RWPE2 (cell line): Measurements from ENCODE around the gene IRF2.

ENCODE experiments used
- ATAC-seq: fragments of 200-7000 bp; cut with Tn5 transposase; 3 replicates; pipeline ENCODE4 v1.9.1; 2021; ENCODE audit warnings: low read depth
- DNase-seq: peaks from one replicate; pipeline ENCODE4 v3.0.0-alpha.2; 2020; ENCODE audit warnings: low spot score
- H3K27ac ChIP-seq: fragments of 450-650 bp; 2 replicates; pipeline ENCODE4 v1.5.1; 2017; ENCODE audit warnings: mild to moderate bottlenecking; ENCODE audit not compliant: poor library complexity, severe bottlenecking
- H3K27me3 ChIP-seq: fragments of 250-450 bp; sonication (Bioruptor Pico); 2 replicates; pipeline ENCODE4 v1.5.1; 2021; ENCODE audit warnings: mild to moderate bottlenecking, moderate library complexity; ENCODE audit not compliant: insufficient read depth, poor library complexity, severe bottlenecking
- H3K36me3 ChIP-seq: fragments of 250-450 bp; sonication (Bioruptor Pico); 2 replicates; pipeline ENCODE4 v1.5.1; 2020; ENCODE audit warnings: low read depth, mild to moderate bottlenecking, moderate library complexity
- H3K4me1 ChIP-seq: fragments of 250-450 bp; sonication (Bioruptor Pico); 2 replicates; pipeline ENCODE4 v1.5.1; 2021; ENCODE audit warnings: mild to moderate bottlenecking, moderate library complexity; ENCODE audit not compliant: insufficient read depth, poor library complexity, severe bottlenecking
- H3K4me3 ChIP-seq: fragments of 250-450 bp; sonication (Bioruptor Pico); 2 replicates; pipeline ENCODE4 v1.5.1; 2021; ENCODE audit warnings: mild to moderate bottlenecking, moderate library complexity; ENCODE audit not compliant: severe bottlenecking
- H3K9me3 ChIP-seq: fragments of 250-450 bp; sonication (Bioruptor Pico); 2 replicates; pipeline ENCODE4 v1.5.1; 2021; ENCODE audit warnings: mild to moderate bottlenecking, moderate library complexity; ENCODE audit not compliant: severe bottlenecking
- CTCF ChIP-seq: fragments of 450-650 bp; IDR thresholded peaks from one replicate; pipeline ENCODE4 v1.5.1; 2017; ENCODE audit warnings: mild to moderate bottlenecking, moderate library complexity; ENCODE audit not compliant: poor library complexity, severe bottlenecking

The IRF2 gene

GRCh38 chr4:184485279-184485678 lies 10.9 kb upstream of the IRF2 start:
- no peak for TF ChIP-seq CTCF
- ATAC-seq = no peak
- DNase-seq = no peak

GRCh38 chr4:184481544-184481943 lies 7.2 kb upstream of the IRF2 start:
- no peak overlapping the region for H3K27ac ChIP-seq
- H3K27me3 ChIP-seq = no peaks in the 10 kb centered on the region
- H3K4me3 ChIP-seq = no peak overlapping the region
- no peaks in the 10 kb centered on the region for H3K36me3 ChIP-seq
- TF ChIP-seq CTCF = no peak
- no peaks in the 10 kb centered on the region for H3K9me3 ChIP-seq
- DNase-seq (no peak), ATAC-seq (no peak)
- no peaks in the 10 kb centered on the region for H3K4me1 ChIP-seq

More at GRCh38 chr4:184485279-184485678, 10.9 kb upstream of the IRF2 start:
- Histone ChIP-seq H3K9me3 (no peaks in the 10 kb centered on the region), H3K4me3 (no peak overlapping the region), H3K27me3 (no peaks in the 10 kb centered on the region), H3K36me3 (no peaks in the 10 kb centered on the region), H3K4me1 (no peaks in the 10 kb centered on the region), H3K27ac (no peak overlapping the region)

GRCh38 chr4:184479516-184479950 lies 5.2 kb upstream of the IRF2 start:
- Histone ChIP-seq H3K4me3 (no peak overlapping the region), H3K36me3 (no peaks in the 10 kb centered on the region), H3K27me3 (no peaks in the 10 kb centered on the region), H3K4me1 (no peaks in the 10 kb centered on the region), H3K9me3 (no peaks in the 10 kb centered on the region), H3K27ac (no peak overlapping the region)
- ATAC-seq (no peak), DNase-seq (no peak)
- TF ChIP-seq CTCF = no peak

- no peaks in the 10 kb centered on the region for H3K4me1 ChIP-seq
- no peaks in the 10 kb centered on the region for H3K36me3 ChIP-seq
- no peak for DNase-seq
- H3K27me3 ChIP-seq = no peaks in the 10 kb centered on the region
- TF ChIP-seq CTCF = no peak
- H3K4me3 ChIP-seq = no peak overlapping the region
- no peak overlapping the region for H3K27ac ChIP-seq
- ATAC-seq = no peak
- H3K9me3 ChIP-seq = no peaks in the 10 kb centered on the region
These were observed 3.0 kb upstream of the IRF2 start for GRCh38 chr4:184477201-184477999.

- Histone ChIP-seq H3K4me3 (no peak overlapping the region), H3K9me3 (no peaks in the 10 kb centered on the region), H3K27me3 (no peaks in the 10 kb centered on the region), H3K27ac (no peak overlapping the region), H3K36me3 (no peaks in the 10 kb centered on the region), H3K4me1 (peaks cover 4% of the 10 kb centered on the region)
- ATAC-seq (no peak), DNase-seq (no peak)
- TF ChIP-seq CTCF = no peak
These were observed 2.3 kb upstream of the IRF2 start for GRCh38 chr4:184476695-184477094.
